Adrenal gland (tissue), 5 donors: ENCODE data around the gene TCF12.

ENCODE experiments used
- POLR2A ChIP-seq, 2 donors: fragments of 450-650 bp; IDR thresholded peaks; one replicate each; pipeline ENCODE4 v1.6.1; 2017; ENCODE audit warnings: antibody characterized with exemption in 2 of 2, mild to moderate bottlenecking in 2 of 2, moderate library complexity in 1 of 2
- TF ChIP-seq, protein P1 (sequence below), 6 experiments: fragments of 450-650 bp in 4 of 6; fragments of 200-600 bp in 2 of 6; sonication (generic) in 1 of 6; IDR thresholded peaks; 1 replicate in 5 of 6; 2 replicates in 1 of 6; pipeline versions ENCODE4 v1.5.1 to v1.8.0; 2016 to 2021; ENCODE audit warnings: antibody characterized with exemption in 6 of 6, mild to moderate bottlenecking in 2 of 6, moderate library complexity in 1 of 6
- donor health status: DM: no; HTN: no; CAD: no.

DNA sequence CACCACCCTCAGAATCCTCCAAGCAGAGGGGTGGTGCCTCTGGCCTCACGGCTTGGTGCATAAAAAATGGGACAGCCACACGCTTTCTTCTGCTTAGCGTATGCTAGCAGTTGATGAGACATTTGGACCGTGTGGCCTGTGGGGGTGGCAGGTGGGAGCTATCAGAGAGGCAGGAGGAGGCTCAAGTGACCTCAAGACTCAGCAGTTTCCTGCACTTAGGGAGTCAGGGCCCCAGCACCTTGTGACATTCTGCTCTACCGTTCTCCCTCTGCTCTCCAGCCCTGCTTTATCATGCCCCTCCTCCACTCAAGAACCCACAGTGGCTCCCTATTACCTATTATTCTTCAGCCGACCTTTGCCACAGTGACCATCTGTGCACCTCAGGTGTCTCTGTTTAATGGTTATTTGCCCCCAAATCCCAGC lies 416.9 kb downstream of the TCF12 start:
- TF ChIP-seq POLR2A (IDR thresholded peaks at IDR 0.05), result no peak
- TF ChIP-seq, protein P1, sequence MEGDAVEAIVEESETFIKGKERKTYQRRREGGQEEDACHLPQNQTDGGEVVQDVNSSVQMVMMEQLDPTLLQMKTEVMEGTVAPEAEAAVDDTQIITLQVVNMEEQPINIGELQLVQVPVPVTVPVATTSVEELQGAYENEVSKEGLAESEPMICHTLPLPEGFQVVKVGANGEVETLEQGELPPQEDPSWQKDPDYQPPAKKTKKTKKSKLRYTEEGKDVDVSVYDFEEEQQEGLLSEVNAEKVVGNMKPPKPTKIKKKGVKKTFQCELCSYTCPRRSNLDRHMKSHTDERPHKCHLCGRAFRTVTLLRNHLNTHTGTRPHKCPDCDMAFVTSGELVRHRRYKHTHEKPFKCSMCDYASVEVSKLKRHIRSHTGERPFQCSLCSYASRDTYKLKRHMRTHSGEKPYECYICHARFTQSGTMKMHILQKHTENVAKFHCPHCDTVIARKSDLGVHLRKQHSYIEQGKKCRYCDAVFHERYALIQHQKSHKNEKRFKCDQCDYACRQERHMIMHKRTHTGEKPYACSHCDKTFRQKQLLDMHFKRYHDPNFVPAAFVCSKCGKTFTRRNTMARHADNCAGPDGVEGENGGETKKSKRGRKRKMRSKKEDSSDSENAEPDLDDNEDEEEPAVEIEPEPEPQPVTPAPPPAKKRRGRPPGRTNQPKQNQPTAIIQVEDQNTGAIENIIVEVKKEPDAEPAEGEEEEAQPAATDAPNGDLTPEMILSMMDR (IDR thresholded peaks at IDR 0.05), result no peak
